HCT116 (cell line): ENCODE results near the gene NPR3. TPM values are rescaled to one million over a fixed set of nuclear protein-coding genes. Genes with fewer than 3 reads are reported as not detected.

Experiments
- ATAC-seq: fragments of 200-7000 bp; cut with Tn5 transposase; 2 replicates; pipeline ENCODE4 v1.9.1; 2020; ENCODE audit warnings: mild to moderate bottlenecking, moderate library complexity
- BruUV-seq: library from RNA; stranded (reverse); fragments of 400-500 nt; replicated peaks from 2 replicates; lab custom pipeline; 2021; lab: Mats Ljungman, UMichigan
- CTCF ChIA-PET: fragments of 300-600 bp; sonication (Branson Sonifier 250); formaldehyde crosslinking; loops from one replicate; lab custom pipeline; 2021; ENCODE audit warnings: antibody characterized with exemption; lab: Charles Lee
- POLR2A ChIA-PET: fragments of 300-600, 350-600 bp; sonication (Branson Sonifier 250); formaldehyde crosslinking; loops from one replicate; lab custom pipeline; 2021; ENCODE audit warnings: antibody characterized with exemption; lab: Charles Lee
- RAD21 ChIA-PET, 2 experiments: fragments of 300-600 bp; sonication (Branson Sonifier 250); formaldehyde crosslinking; loops; one replicate each; lab custom pipeline; 2023; ENCODE audit warnings: low total read pairs in 2 of 2; ENCODE audit not compliant: uncharacterized antibody in 2 of 2, unreplicated experiment in 2 of 2, low non-redundant PET in 1 of 2; lab: Charles Lee
- DNase-seq: peaks from one replicate; pipeline ENCODE4 v3.0.0-alpha.2; 2010; ENCODE audit warnings: low read depth, low spot score
- H2AFZ ChIP-seq: fragments of 200-600 bp; shearing (Covaris generic), sonication (generic); 2 replicates; pipeline ENCODE4 v1.6.1; 2017; ENCODE audit warnings: low read depth, mixed run types, mixed read lengths, antibody characterized with exemption, low read length; ENCODE audit not compliant: poor library complexity, severe bottlenecking
- H3K27ac ChIP-seq: 2 replicates; pipeline ENCODE4 v1.5.1; 2012; ENCODE audit warnings: low read depth, low read length
- H3K27me3 ChIP-seq: fragments of 200-600 bp; sonication (generic); 2 replicates; pipeline ENCODE4 v1.6.1; 2016; ENCODE audit warnings: mixed run types, low read length, mixed read lengths; ENCODE audit not compliant: insufficient read depth
- H3K36me3 ChIP-seq, 2 experiments: fragments of 200-500 bp in 1 of 2; fragments of 200-600 bp in 1 of 2; sonication (Bioruptor generic) in 1 of 2; sonication (generic) in 1 of 2; 2 replicates each; pipeline versions ENCODE4 v1.5.1 to v1.6.1; 2014 to 2016; ENCODE audit warnings: low read length in 2 of 2, inconsistent platforms in 1 of 2, mixed read lengths in 1 of 2, mixed run types in 1 of 2; ENCODE audit not compliant: insufficient read depth in 2 of 2, control insufficient read depth in 1 of 2
- H3K4me1 ChIP-seq, 2 experiments: fragments of 200-600 bp in 1 of 2; sonication (generic) in 1 of 2; 2 replicates each; pipeline versions ENCODE4 v1.5.1 to v1.6.1; 2012 to 2017; ENCODE audit warnings: low read length in 2 of 2, inconsistent platforms in 1 of 2, mild to moderate bottlenecking in 1 of 2, mixed read lengths in 1 of 2, mixed run types in 1 of 2, moderate library complexity in 1 of 2; ENCODE audit not compliant: insufficient read depth in 2 of 2, control insufficient read depth in 1 of 2
- H3K4me2 ChIP-seq: fragments of 200-600 bp; sonication (generic); 2 replicates; pipeline ENCODE4 v1.6.1; 2017; ENCODE audit warnings: mixed run types, low read length, mixed read lengths
- H3K4me3 ChIP-seq, 2 experiments: fragments of 200-600 bp in 1 of 2; sonication (generic) in 1 of 2; replicated peaks in 1 of 2; 2 replicates each; pipeline ENCODE4 v1.5.1; 2011 to 2016; ENCODE audit warnings: low read length in 2 of 2, control low read depth in 1 of 2, low read depth in 1 of 2, mild to moderate bottlenecking in 1 of 2, mixed read lengths in 1 of 2, mixed run types in 1 of 2
- H3K79me2 ChIP-seq: fragments of 200-600 bp; sonication (generic); 2 replicates; pipeline ENCODE4 v1.6.1; 2017; ENCODE audit warnings: mild to moderate bottlenecking, mixed run types, low read length, moderate library complexity, mixed read lengths; ENCODE audit not compliant: insufficient read depth
- H3K9ac ChIP-seq: fragments of 200-600 bp; sonication (generic); 2 replicates; pipeline ENCODE4 v1.6.1; 2016; ENCODE audit warnings: low read length, mixed read lengths
- H3K9me2 ChIP-seq: fragments of 200-600 bp; sonication (generic), shearing (Covaris generic); 2 replicates; pipeline ENCODE4 v1.6.1; 2017; ENCODE audit warnings: mixed run types, mild to moderate bottlenecking, moderate library complexity; ENCODE audit not compliant: insufficient read depth
- H3K9me3 ChIP-seq, 2 experiments: fragments of 200-500 bp in 1 of 2; fragments of 200-600 bp in 1 of 2; sonication (Bioruptor generic) in 1 of 2; sonication (generic) in 1 of 2; 2 replicates each; pipeline ENCODE4 v1.6.1; 2014 to 2017; ENCODE audit warnings: low read length in 2 of 2, mixed read lengths in 2 of 2, inconsistent platforms in 1 of 2, low read depth in 1 of 2, mild to moderate bottlenecking in 1 of 2, mixed run types in 1 of 2, moderate library complexity in 1 of 2; ENCODE audit not compliant: control insufficient read depth in 1 of 2, insufficient read depth in 1 of 2
- H4K20me1 ChIP-seq: fragments of 200-600 bp; sonication (generic), shearing (Covaris generic); 2 replicates; pipeline ENCODE4 v1.6.1; 2017; ENCODE audit warnings: mixed run types, mild to moderate bottlenecking, moderate library complexity; ENCODE audit not compliant: insufficient read depth
- ATF3 ChIP-seq: IDR thresholded peaks from 2 replicates; pipeline ENCODE4 v1.6.1; 2012
- EGR1 ChIP-seq: IDR thresholded peaks from 2 replicates; pipeline ENCODE4 v1.6.1; 2012; ENCODE audit warnings: low read depth
- EZH2phosphoT487 ChIP-seq: fragments of 200-600 bp; IDR thresholded peaks from 2 replicates; pipeline ENCODE4 v1.6.1; 2018; ENCODE audit warnings: antibody characterized with exemption, borderline replicate concordance
- FOSL1 ChIP-seq: IDR thresholded peaks from 2 replicates; pipeline ENCODE4 v1.6.1; 2012; ENCODE audit warnings: low read depth
- JUND ChIP-seq: IDR thresholded peaks from 2 replicates; pipeline ENCODE4 v1.6.1; 2012
- POLR2AphosphoS5 ChIP-seq: IDR thresholded peaks from 2 replicates; pipeline ENCODE4 v1.6.1; 2011; ENCODE audit warnings: mild to moderate bottlenecking, low read depth, low read length, moderate library complexity
- SIN3A ChIP-seq: IDR thresholded peaks from 2 replicates; pipeline ENCODE4 v1.6.1; 2012; ENCODE audit warnings: low read depth
- SRF ChIP-seq: IDR thresholded peaks from 2 replicates; pipeline ENCODE4 v1.6.1; 2012; ENCODE audit warnings: low read depth
- YY1 ChIP-seq: IDR thresholded peaks from 2 replicates; pipeline ENCODE4 v1.6.1; 2011; ENCODE audit warnings: low read length, low read depth, moderate library complexity, mild to moderate bottlenecking; ENCODE audit not compliant: insufficient replicate concordance; ENCODE audit errors: extremely low read depth
- ZNF274 ChIP-seq: fragments of 200-500 bp; sonication (Bioruptor generic); IDR thresholded peaks from 2 replicates; pipeline ENCODE4 v1.6.1; 2014; ENCODE audit warnings: mild to moderate bottlenecking, low read depth, low read length, inconsistent platforms
- intact Hi-C: fragments of 100-400 bp; cut with micrococcal nuclease; formaldehyde crosslinking; loops from 2 replicates; pipeline ENCODE4 v1.10.0; 2022
- total RNA-seq: library from RNA; stranded (reverse); gene quantifications from one replicate; pipeline ENCODE4 v1.2.1, GENCODE V29; 2021; ENCODE audit not compliant: unreplicated experiment
- TF ChIP-seq, protein P1 (sequence below): IDR thresholded peaks from 2 replicates; pipeline ENCODE4 v1.6.1; 2012
- TF ChIP-seq, protein P2 (sequence below): IDR thresholded peaks from 2 replicates; pipeline ENCODE4 v1.6.1; 2011; ENCODE audit warnings: mild to moderate bottlenecking, low read length, moderate library complexity; ENCODE audit not compliant: insufficient replicate concordance; ENCODE audit errors: extremely low read depth

NPR3 gene
- total RNA-seq, 1 experiment from 2014 or later, result 0.39 TPM

DNA sequence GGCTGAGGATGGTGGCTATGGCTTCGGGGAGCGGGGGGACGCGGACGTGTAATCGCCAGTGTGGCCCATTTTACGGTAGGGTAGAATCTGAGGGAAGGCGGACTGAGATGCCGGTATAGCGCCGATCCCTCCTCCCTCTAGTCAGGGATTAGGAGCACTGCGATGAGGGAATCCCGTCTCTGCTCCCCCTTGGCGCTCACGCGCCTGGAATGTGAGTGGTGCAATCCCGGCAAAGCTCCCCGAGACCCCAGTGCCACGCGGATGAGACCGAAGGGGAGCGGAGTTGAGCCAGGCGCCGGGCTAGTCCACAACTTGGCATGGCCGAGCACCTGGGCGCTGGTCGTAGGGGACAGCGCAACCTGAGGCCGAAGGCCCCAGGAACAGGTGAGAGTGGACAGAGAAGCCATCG lies 2.2 kb downstream of the NPR3 start:
- Histone ChIP-seq H3K4me1 (peaks cover 3 to 12% of the 10 kb centered on the region in 2 experiments; a peak in 3 of 4 replicates), H3K27me3 (no peaks in the 10 kb centered on the region), H4K20me1 (no peaks in the 10 kb centered on the region), H3K9me2 (no peaks in the 10 kb centered on the region), H3K27ac (no peak overlapping the region), H3K4me3 (no peak overlapping the region), H3K36me3 (no peaks in the 10 kb centered on the region), H2AFZ (no peak overlapping the region), H3K9me3 (no peaks in the 10 kb centered on the region; a peak in 1 of 4 replicates), H3K9ac (no peak overlapping the region), H3K4me2 (no peak overlapping the region), H3K79me2 (no peaks in the 10 kb centered on the region)
- DNase-seq, result no peak
- ATAC-seq, result no peak
- intact Hi-C loops, result no loop called here
- BruUV-seq, result no TSS peak
- TF ChIP-seq SIN3A (no peak), JUND (no peak)
- ChIA-PET RAD21 (no interaction called here), POLR2A (no interaction called here), CTCF (no interaction called here)

- RAD21 ChIA-PET, result no interaction called here
- H3K9me3 ChIP-seq, result no peaks in the 10 kb centered on the region; a peak in 1 of 4 replicates
- no peaks in the 10 kb centered on the region for H4K20me1 ChIP-seq
- no peak overlapping the region for H3K4me2 ChIP-seq
- TF ChIP-seq ZNF274, result no peak
- TF ChIP-seq, protein P1, sequence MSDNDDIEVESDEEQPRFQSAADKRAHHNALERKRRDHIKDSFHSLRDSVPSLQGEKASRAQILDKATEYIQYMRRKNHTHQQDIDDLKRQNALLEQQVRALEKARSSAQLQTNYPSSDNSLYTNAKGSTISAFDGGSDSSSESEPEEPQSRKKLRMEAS, result no peak
- TF ChIP-seq SRF, result no peak
- TF ChIP-seq EGR1, result no peak
- no peak for TF ChIP-seq YY1
- no peak for TF ChIP-seq POLR2AphosphoS5
- TF ChIP-seq FOSL1, result no peak
- TF ChIP-seq, protein P2, sequence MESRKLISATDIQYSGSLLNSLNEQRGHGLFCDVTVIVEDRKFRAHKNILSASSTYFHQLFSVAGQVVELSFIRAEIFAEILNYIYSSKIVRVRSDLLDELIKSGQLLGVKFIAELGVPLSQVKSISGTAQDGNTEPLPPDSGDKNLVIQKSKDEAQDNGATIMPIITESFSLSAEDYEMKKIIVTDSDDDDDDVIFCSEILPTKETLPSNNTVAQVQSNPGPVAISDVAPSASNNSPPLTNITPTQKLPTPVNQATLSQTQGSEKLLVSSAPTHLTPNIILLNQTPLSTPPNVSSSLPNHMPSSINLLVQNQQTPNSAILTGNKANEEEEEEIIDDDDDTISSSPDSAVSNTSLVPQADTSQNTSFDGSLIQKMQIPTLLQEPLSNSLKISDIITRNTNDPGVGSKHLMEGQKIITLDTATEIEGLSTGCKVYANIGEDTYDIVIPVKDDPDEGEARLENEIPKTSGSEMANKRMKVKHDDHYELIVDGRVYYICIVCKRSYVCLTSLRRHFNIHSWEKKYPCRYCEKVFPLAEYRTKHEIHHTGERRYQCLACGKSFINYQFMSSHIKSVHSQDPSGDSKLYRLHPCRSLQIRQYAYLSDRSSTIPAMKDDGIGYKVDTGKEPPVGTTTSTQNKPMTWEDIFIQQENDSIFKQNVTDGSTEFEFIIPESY, result no peak
- TF ChIP-seq ATF3, result no peak
- TF ChIP-seq EZH2phosphoT487, result no peak
- TF ChIP-seq, all 23 proteins: peak for 0
- Histone ChIP-seq H3K4me3 (no peak overlapping the region), H3K27me3 (no peaks in the 10 kb centered on the region), H3K36me3 (no peaks in the 10 kb centered on the region), H3K27ac (no peak overlapping the region), H3K9ac (no peak overlapping the region), H2AFZ (no peak overlapping the region), H3K4me1 (peaks cover 3 to 12% of the 10 kb centered on the region in 2 experiments; a peak in 3 of 4 replicates), H3K9me2 (no peaks in the 10 kb centered on the region), H3K79me2 (no peaks in the 10 kb centered on the region)
- no peak for DNase-seq
- BruUV-seq, result no TSS peak
- ATAC-seq, result no peak
- POLR2A ChIA-PET, result no interaction called here
- CTCF ChIA-PET, result no interaction called here
- intact Hi-C loops, result no loop called here
These were observed 2.8 kb downstream of the NPR3 start for GRCh38 chr5:32713770-32714381.
